SK-N-SH (cell line): Measurements from ENCODE around the gene ATL2.

Experiments used
- CHD2 ChIP-seq: fragments of 150-350 bp; IDR thresholded peaks from 2 replicates; pipeline ENCODE4 v1.6.1; 2018; ENCODE audit warnings: low read length; ENCODE audit not compliant: partially characterized antibody
- EP300 ChIP-seq, 2 experiments: IDR thresholded peaks; 2 replicates each; pipeline versions ENCODE4 v1.4.0 to v1.6.1; 2012; ENCODE audit warnings: borderline replicate concordance in 1 of 2, low read depth in 1 of 2, low read length in 1 of 2
- EZH2phosphoT487 ChIP-seq: fragments of 200-600 bp; sonication (generic); IDR thresholded peaks from 2 replicates; pipeline ENCODE4 v1.6.1; 2017; ENCODE audit warnings: low read depth, mixed run types, mild to moderate bottlenecking, antibody characterized with exemption, moderate library complexity, borderline replicate concordance
- JUND ChIP-seq: IDR thresholded peaks from 2 replicates; pipeline ENCODE4 v1.4.0; 2012
- POLR2AphosphoS5 ChIP-seq: IDR thresholded peaks from 2 replicates; pipeline ENCODE4 v1.6.1; 2012; ENCODE audit warnings: low read depth, low read length
- RAD21 ChIP-seq: IDR thresholded peaks from 2 replicates; pipeline ENCODE4 v1.6.1; 2012; ENCODE audit warnings: mild to moderate bottlenecking, low read length
- REST ChIP-seq: IDR thresholded peaks from 2 replicates; pipeline ENCODE4 v1.6.1; 2012; ENCODE audit warnings: mild to moderate bottlenecking, low read depth, low read length, moderate library complexity
- RFX5 ChIP-seq: IDR thresholded peaks from 2 replicates; pipeline ENCODE4 v1.6.1; 2012; ENCODE audit warnings: mild to moderate bottlenecking, improper control_type of control experiment, low read length
- YY1 ChIP-seq: IDR thresholded peaks from 2 replicates; pipeline ENCODE4 v1.4.0; 2012; ENCODE audit warnings: low read depth, mild to moderate bottlenecking
- TF ChIP-seq, protein P1 (sequence below): fragments of 200-600 bp; sonication (generic); IDR thresholded peaks from 2 replicates; pipeline ENCODE4 v1.6.1; 2017; ENCODE audit warnings: antibody characterized with exemption, mild to moderate bottlenecking, moderate library complexity
- TF ChIP-seq, protein P2 (sequence below): IDR thresholded peaks from 2 replicates; pipeline ENCODE4 v1.4.0; 2012; ENCODE audit warnings: low read depth, borderline replicate concordance

GRCh38 chr2:38281095-38281742, 95.9 kb downstream of the ATL2 start:
- TF ChIP-seq, protein P1, sequence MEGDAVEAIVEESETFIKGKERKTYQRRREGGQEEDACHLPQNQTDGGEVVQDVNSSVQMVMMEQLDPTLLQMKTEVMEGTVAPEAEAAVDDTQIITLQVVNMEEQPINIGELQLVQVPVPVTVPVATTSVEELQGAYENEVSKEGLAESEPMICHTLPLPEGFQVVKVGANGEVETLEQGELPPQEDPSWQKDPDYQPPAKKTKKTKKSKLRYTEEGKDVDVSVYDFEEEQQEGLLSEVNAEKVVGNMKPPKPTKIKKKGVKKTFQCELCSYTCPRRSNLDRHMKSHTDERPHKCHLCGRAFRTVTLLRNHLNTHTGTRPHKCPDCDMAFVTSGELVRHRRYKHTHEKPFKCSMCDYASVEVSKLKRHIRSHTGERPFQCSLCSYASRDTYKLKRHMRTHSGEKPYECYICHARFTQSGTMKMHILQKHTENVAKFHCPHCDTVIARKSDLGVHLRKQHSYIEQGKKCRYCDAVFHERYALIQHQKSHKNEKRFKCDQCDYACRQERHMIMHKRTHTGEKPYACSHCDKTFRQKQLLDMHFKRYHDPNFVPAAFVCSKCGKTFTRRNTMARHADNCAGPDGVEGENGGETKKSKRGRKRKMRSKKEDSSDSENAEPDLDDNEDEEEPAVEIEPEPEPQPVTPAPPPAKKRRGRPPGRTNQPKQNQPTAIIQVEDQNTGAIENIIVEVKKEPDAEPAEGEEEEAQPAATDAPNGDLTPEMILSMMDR, result no peak
- no peak for TF ChIP-seq POLR2AphosphoS5
- TF ChIP-seq YY1, result no peak
- TF ChIP-seq, protein P2, sequence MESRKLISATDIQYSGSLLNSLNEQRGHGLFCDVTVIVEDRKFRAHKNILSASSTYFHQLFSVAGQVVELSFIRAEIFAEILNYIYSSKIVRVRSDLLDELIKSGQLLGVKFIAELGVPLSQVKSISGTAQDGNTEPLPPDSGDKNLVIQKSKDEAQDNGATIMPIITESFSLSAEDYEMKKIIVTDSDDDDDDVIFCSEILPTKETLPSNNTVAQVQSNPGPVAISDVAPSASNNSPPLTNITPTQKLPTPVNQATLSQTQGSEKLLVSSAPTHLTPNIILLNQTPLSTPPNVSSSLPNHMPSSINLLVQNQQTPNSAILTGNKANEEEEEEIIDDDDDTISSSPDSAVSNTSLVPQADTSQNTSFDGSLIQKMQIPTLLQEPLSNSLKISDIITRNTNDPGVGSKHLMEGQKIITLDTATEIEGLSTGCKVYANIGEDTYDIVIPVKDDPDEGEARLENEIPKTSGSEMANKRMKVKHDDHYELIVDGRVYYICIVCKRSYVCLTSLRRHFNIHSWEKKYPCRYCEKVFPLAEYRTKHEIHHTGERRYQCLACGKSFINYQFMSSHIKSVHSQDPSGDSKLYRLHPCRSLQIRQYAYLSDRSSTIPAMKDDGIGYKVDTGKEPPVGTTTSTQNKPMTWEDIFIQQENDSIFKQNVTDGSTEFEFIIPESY, result no peak
- TF ChIP-seq RAD21, result no peak
- no peak for TF ChIP-seq REST
- no peak for TF ChIP-seq EP300 (IDR thresholded peaks at IDR 0.05; ENCODE audit: borderline replicate concordance in 1 of 2, low read depth in 1 of 2, low read length in 1 of 2)
- no peak for TF ChIP-seq RFX5
- no peak for TF ChIP-seq EZH2phosphoT487
- TF ChIP-seq JUND, result no peak
- TF ChIP-seq CHD2, result no peak
